ENCODE data around the gene USF3. TPM values are rescaled to one million over a fixed set of nuclear protein-coding genes. Genes with fewer than 3 reads are reported as not detected.

Gene USF3
- polyA plus RNA-seq, 1 donor from 2014 or later: 15.4 TPM

DNA sequence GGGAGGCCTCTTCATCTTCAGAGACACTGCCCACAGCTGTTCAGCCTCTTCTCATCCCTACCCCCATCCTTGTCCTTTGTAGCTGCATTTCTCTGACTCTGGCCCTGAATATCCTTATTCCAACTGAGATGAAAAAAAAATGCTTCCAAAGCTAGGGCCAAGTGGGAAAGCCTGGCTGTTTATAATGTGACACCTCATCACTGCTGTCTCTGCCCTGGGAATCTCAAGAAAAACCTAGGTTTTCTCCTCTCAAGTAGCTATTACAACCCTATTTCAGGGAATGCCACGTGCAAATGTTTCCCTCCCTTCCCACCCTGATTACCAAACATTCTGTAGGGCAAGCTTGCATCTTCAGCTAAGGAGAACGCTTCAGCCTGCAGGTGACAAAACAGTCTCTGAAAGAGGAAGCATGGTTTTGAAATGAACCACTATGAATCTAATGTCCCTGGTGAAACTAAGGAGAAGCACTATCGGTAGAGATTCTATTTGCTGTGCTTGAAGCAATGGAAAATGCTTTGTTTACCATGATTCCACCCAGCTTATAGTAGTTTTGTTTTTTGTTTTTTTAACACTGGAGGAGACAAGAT is 65.4 kb downstream of the USF3 start:
- Histone ChIP-seq H3K4me2 (ENCODE audit: low read length) (no peak overlapping the region), H3K27ac (ENCODE audit: low read length) (no peak overlapping the region)

DNA sequence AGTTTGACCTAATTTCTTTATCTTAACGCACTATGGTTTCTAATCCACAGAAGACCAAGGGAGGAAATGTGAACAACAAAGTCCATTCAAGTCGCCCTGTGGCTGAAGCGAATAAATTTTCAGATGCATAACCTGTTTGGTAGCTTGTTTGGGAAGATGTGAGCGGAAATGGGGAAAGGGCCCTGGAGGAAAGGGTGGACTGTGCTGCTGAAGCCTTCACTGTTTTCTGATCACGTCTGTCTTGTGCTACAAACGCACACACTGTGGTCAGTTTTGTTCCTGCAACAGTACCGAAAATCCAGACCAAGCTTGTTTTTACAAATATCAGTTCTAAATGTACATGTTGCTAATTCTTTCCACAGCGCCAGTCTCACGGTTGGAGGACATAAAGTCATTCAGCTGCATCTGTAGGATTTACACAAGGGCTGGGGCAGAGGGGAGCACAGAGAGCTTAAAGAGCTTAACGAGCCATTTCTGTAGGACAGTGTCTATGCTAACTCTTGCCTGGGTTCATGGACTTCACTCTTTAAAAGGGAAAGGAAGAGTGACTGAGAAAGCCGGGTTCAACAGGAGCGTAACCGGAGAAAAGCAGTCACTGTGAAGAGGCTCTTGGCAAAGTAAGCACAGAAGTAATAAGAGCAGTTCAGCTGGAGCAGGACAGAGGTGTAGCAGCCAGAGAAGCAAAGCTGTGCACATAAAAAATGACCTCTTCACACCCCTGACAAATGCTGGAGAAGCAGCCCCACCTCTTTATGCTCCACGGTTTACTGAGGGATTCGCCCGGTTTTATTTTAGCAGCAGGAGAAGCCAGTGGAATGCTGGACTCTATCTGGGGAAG is 66.6 kb downstream of the USF3 start:
- H3K4me3 ChIP-seq (ENCODE audit: low read length): no peak overlapping the region

More for the DNA sequence above, 65.4 kb downstream of the USF3 start:
- no peak overlapping the region for H3K9ac ChIP-seq (ENCODE audit: low read length)
- H3K27me3 ChIP-seq (ENCODE audit: insufficient read depth, low read depth, low read length): no peaks in the 10 kb centered on the region
- TF ChIP-seq SMC3 (conservative IDR thresholded peaks at IDR 0.05; ENCODE audit: poor library complexity): no peak
- TF ChIP-seq EZH2 (IDR thresholded peaks at IDR 0.05; ENCODE audit: borderline replicate concordance, insufficient read depth, low read length, poor library complexity, severe bottlenecking): no peak
- no peak for TF ChIP-seq RAD21 (conservative IDR thresholded peaks at IDR 0.05)
- no peak for TF ChIP-seq POLR2AphosphoS5 (IDR thresholded peaks at IDR 0.05)
- no peak for TF ChIP-seq MXI1 (conservative IDR thresholded peaks at IDR 0.05; ENCODE audit: poor library complexity, severe bottlenecking)
- TF ChIP-seq, protein P1, sequence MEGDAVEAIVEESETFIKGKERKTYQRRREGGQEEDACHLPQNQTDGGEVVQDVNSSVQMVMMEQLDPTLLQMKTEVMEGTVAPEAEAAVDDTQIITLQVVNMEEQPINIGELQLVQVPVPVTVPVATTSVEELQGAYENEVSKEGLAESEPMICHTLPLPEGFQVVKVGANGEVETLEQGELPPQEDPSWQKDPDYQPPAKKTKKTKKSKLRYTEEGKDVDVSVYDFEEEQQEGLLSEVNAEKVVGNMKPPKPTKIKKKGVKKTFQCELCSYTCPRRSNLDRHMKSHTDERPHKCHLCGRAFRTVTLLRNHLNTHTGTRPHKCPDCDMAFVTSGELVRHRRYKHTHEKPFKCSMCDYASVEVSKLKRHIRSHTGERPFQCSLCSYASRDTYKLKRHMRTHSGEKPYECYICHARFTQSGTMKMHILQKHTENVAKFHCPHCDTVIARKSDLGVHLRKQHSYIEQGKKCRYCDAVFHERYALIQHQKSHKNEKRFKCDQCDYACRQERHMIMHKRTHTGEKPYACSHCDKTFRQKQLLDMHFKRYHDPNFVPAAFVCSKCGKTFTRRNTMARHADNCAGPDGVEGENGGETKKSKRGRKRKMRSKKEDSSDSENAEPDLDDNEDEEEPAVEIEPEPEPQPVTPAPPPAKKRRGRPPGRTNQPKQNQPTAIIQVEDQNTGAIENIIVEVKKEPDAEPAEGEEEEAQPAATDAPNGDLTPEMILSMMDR (IDR thresholded peaks at IDR 0.05; ENCODE audit: poor library complexity, severe bottlenecking): no peak
- TF ChIP-seq, protein P2, sequence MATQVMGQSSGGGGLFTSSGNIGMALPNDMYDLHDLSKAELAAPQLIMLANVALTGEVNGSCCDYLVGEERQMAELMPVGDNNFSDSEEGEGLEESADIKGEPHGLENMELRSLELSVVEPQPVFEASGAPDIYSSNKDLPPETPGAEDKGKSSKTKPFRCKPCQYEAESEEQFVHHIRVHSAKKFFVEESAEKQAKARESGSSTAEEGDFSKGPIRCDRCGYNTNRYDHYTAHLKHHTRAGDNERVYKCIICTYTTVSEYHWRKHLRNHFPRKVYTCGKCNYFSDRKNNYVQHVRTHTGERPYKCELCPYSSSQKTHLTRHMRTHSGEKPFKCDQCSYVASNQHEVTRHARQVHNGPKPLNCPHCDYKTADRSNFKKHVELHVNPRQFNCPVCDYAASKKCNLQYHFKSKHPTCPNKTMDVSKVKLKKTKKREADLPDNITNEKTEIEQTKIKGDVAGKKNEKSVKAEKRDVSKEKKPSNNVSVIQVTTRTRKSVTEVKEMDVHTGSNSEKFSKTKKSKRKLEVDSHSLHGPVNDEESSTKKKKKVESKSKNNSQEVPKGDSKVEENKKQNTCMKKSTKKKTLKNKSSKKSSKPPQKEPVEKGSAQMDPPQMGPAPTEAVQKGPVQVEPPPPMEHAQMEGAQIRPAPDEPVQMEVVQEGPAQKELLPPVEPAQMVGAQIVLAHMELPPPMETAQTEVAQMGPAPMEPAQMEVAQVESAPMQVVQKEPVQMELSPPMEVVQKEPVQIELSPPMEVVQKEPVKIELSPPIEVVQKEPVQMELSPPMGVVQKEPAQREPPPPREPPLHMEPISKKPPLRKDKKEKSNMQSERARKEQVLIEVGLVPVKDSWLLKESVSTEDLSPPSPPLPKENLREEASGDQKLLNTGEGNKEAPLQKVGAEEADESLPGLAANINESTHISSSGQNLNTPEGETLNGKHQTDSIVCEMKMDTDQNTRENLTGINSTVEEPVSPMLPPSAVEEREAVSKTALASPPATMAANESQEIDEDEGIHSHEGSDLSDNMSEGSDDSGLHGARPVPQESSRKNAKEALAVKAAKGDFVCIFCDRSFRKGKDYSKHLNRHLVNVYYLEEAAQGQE (IDR thresholded peaks at IDR 0.05; ENCODE audit: borderline replicate concordance): no peak
- TF ChIP-seq EP300 (conservative IDR thresholded peaks at IDR 0.05; ENCODE audit: poor library complexity, severe bottlenecking): no peak
- no peak for TF ChIP-seq TAF1 (IDR thresholded peaks at IDR 0.05; ENCODE audit: low read depth)
- no peaks in the 10 kb centered on the region for H3F3A ChIP-seq (ENCODE audit: insufficient read depth, low read length, poor library complexity, severe bottlenecking)
- no peaks in the 10 kb centered on the region for H3K36me3 ChIP-seq (ENCODE audit: insufficient read depth, low read length)
- H3K4me3 ChIP-seq (ENCODE audit: low read length): no peak overlapping the region
- no peaks in the 10 kb centered on the region for H4K20me1 ChIP-seq (ENCODE audit: insufficient read depth)
- H3K79me2 ChIP-seq (replicated peaks; ENCODE audit: insufficient read depth, low read length): no peaks in the 10 kb centered on the region
- no peaks in the 10 kb centered on the region for H3K9me2 ChIP-seq (ENCODE audit: insufficient read depth, low read length)
- no peaks in the 10 kb centered on the region for H3K9me3 ChIP-seq (ENCODE audit: low read length)
- H2AFZ ChIP-seq (ENCODE audit: low read depth, low read length): no peak overlapping the region

More for the DNA sequence above, 66.6 kb downstream of the USF3 start:
- Histone ChIP-seq H3K4me2 (ENCODE audit: low read length) (no peak overlapping the region), H3K9me2 (ENCODE audit: insufficient read depth, low read length) (no peaks in the 10 kb centered on the region), H3K9ac (ENCODE audit: low read length) (no peak overlapping the region), H3K27me3 (ENCODE audit: insufficient read depth, low read depth, low read length) (no peaks in the 10 kb centered on the region), H3F3A (ENCODE audit: insufficient read depth, low read length, poor library complexity, severe bottlenecking) (no peaks in the 10 kb centered on the region), H3K9me3 (ENCODE audit: low read length) (no peaks in the 10 kb centered on the region), H4K20me1 (ENCODE audit: insufficient read depth) (no peaks in the 10 kb centered on the region), H3K36me3 (ENCODE audit: insufficient read depth, low read length) (no peaks in the 10 kb centered on the region), H3K27ac (ENCODE audit: low read length) (no peak overlapping the region), H2AFZ (ENCODE audit: low read depth, low read length) (no peak overlapping the region), H3K79me2 (replicated peaks; ENCODE audit: insufficient read depth, low read length) (no peaks in the 10 kb centered on the region)
- TF ChIP-seq POLR2AphosphoS5 (IDR thresholded peaks at IDR 0.05) (no peak), EZH2 (IDR thresholded peaks at IDR 0.05; ENCODE audit: borderline replicate concordance, insufficient read depth, low read length, poor library complexity, severe bottlenecking) (no peak)

Measured in neural cell (in vitro differentiated cells).